HS-5 (cell line): ENCODE measurements around the gene SPSB1.
"Not testable (repeated sequence)": the region's sequence is repeated elsewhere in the genome, so short reads cannot be mapped to it uniquely, and the experiment has no call there.

Source experiments
- DNase-seq: peaks from one replicate; pipeline ENCODE4 v3.0.0-alpha.2; 2012; ENCODE audit warnings: low read depth

Gene SPSB1

GRCh38 chr1:9366943-9367780, 74.5 kb downstream of the SPSB1 start:
- no peak for DNase-seq

- DNase-seq = no peak
Observed at GRCh38 chr1:9367806-9368205, 75.1 kb downstream of the SPSB1 start.

- no peak for DNase-seq
Observed at GRCh38 chr1:9368356-9368755, 75.7 kb downstream of the SPSB1 start.

GRCh38 chr1:9369964-9370788, 77.5 kb downstream of the SPSB1 start:
- no peak for DNase-seq

GRCh38 chr1:9371391-9371935, 78.8 kb downstream of the SPSB1 start:
- DNase-seq = no peak

GRCh38 chr1:9371951-9372350, 79.3 kb downstream of the SPSB1 start:
- DNase-seq = no peak

- DNase-seq = no peak
Observed at GRCh38 chr1:9373619-9374018, 80.9 kb downstream of the SPSB1 start.

- no peak for DNase-seq
Observed at GRCh38 chr1:9374748-9375341, 82.2 kb downstream of the SPSB1 start.

- DNase-seq = no peak
Observed at GRCh38 chr1:9375912-9376311, 83.2 kb downstream of the SPSB1 start.

GRCh38 chr1:9376430-9376829, 83.7 kb downstream of the SPSB1 start:
- no peak for DNase-seq

- no peak for DNase-seq
Observed at GRCh38 chr1:9376886-9377333, 84.2 kb downstream of the SPSB1 start.

- no peak for DNase-seq
Observed at GRCh38 chr1:9378801-9379200, 86.1 kb downstream of the SPSB1 start.

- DNase-seq = no peak
Observed at GRCh38 chr1:9380711-9381110, 88.0 kb downstream of the SPSB1 start.

GRCh38 chr1:9382643-9383491, 90.2 kb downstream of the SPSB1 start:
- no peak for DNase-seq

GRCh38 chr1:9384128-9384527, 91.4 kb downstream of the SPSB1 start:
- DNase-seq = no peak

- DNase-seq = no peak
Observed at GRCh38 chr1:9384751-9385245, 92.1 kb downstream of the SPSB1 start.

GRCh38 chr1:9385392-9385791, 92.7 kb downstream of the SPSB1 start:
- DNase-seq = not testable (repeated sequence)

- DNase-seq = no peak
Observed at GRCh38 chr1:9385801-9386573, 93.3 kb downstream of the SPSB1 start.

- DNase-seq = no peak
Observed at GRCh38 chr1:9388335-9389180, 95.9 kb downstream of the SPSB1 start.

GRCh38 chr1:9389968-9390367, 97.3 kb downstream of the SPSB1 start:
- no peak for DNase-seq
